GM21360 (cell line): ENCODE measurements around the gene PFKFB2.

Experiments
- ATAC-seq: cut with Tn5 transposase; IDR thresholded peaks from one replicate; pipeline ENCODE4 v1.9.1; 2021; ENCODE audit warnings: mild to moderate bottlenecking, moderate library complexity; ENCODE audit not compliant: unreplicated experiment

Gene PFKFB2

GRCh38 chr1:207021876-207022596 lies 31.0 kb upstream of the PFKFB2 start:
- ATAC-seq: no peak

GRCh38 chr1:207022996-207023679 lies 29.9 kb upstream of the PFKFB2 start:
- ATAC-seq: no peak

GRCh38 chr1:207024202-207025145 lies 28.6 kb upstream of the PFKFB2 start:
- ATAC-seq: no peak

GRCh38 chr1:207025146-207025880 lies 27.8 kb upstream of the PFKFB2 start:
- no peak for ATAC-seq

- no peak for ATAC-seq
These were observed 27.0 kb upstream of the PFKFB2 start for GRCh38 chr1:207026104-207026534.

- no peak for ATAC-seq
These were observed 25.8 kb upstream of the PFKFB2 start for GRCh38 chr1:207027206-207027777.

- ATAC-seq: no peak
These were observed 25.2 kb upstream of the PFKFB2 start for GRCh38 chr1:207027921-207028320.

- ATAC-seq: no peak
These were observed 24.0 kb upstream of the PFKFB2 start for GRCh38 chr1:207028884-207029650.

GRCh38 chr1:207029701-207030521 lies 23.2 kb upstream of the PFKFB2 start:
- ATAC-seq: no peak

GRCh38 chr1:207030522-207031009 lies 22.5 kb upstream of the PFKFB2 start:
- no peak for ATAC-seq

- ATAC-seq: no peak
These were observed 22.1 kb upstream of the PFKFB2 start for GRCh38 chr1:207031016-207031415.

GRCh38 chr1:207031632-207032264 lies 21.3 kb upstream of the PFKFB2 start:
- no peak for ATAC-seq

GRCh38 chr1:207032528-207033017 lies 20.5 kb upstream of the PFKFB2 start, which contains the start of gene C1orf116:
TSS of gene C1orf116 (minus strand) at chr1:207032756. CDS start at chr1:207027598, 5,158 bp downstream.
- no peak for ATAC-seq

- ATAC-seq: no peak
These were observed 19.8 kb upstream of the PFKFB2 start for GRCh38 chr1:207033302-207033701.

- no peak for ATAC-seq
These were observed 18.9 kb upstream of the PFKFB2 start for GRCh38 chr1:207034208-207034607.

- no peak for ATAC-seq
These were observed 18.1 kb upstream of the PFKFB2 start for GRCh38 chr1:207034998-207035397.

GRCh38 chr1:207035877-207036551 lies 17.1 kb upstream of the PFKFB2 start:
- no peak for ATAC-seq
